ENCODE measurements around the gene PGM5.

Gene PGM5

DNA sequence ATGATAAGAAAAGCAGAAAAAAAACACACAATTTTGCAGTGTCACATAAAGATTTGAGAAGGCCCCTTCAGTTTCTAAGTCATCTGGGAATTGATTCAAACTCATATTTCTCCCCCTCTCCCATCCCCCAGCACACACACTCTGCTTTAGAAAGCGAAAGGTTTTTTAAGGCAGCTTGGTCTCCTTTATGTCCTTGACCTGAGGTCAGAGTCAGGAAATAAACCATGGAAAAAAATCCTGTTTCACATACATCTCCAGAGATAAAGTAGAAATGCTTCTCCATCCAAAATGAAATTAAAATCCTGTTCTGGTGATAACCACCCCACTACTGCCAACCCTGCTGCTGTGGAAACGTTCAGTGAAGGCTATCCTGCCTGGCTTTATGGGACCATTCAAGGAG is 131.7 kb downstream of the PGM5 start:
- peaks cover 0 to 16% (median 0%) of the 10 kb centered on the region in 3 experiments for H3K27me3 ChIP-seq (ENCODE audit: control insufficient read depth in 3 of 3, insufficient read depth in 3 of 3, low read depth in 1 of 3, low read length in 3 of 3)
- H3K4me1 ChIP-seq (ENCODE audit: control insufficient read depth in 2 of 2, insufficient read depth in 1 of 2, low read depth in 1 of 2, low read length in 2 of 2), result no peaks in the 10 kb centered on the region
- no CpG with 5 or more reads among the region's 2 CpGs for WGBS, 2 donors (ENCODE audit: extremely low coverage in 2 of 2, insufficient read length in 2 of 2, insufficient replicate concordance in 1 of 2)
- H3K18ac ChIP-seq (ENCODE audit: low read length), result no peak overlapping the region
- no peak for DNase-seq (ENCODE audit: low spot score)
- H3K4me3 ChIP-seq (ENCODE audit: low read length in 2 of 2), result no peak overlapping the region
- H4K8ac ChIP-seq (ENCODE audit: low read depth, low read length), result no peak overlapping the region
- H3K4me2 ChIP-seq (ENCODE audit: insufficient read depth, low read length, poor library complexity, severe bottlenecking), result no peak overlapping the region
- H3K9ac ChIP-seq (ENCODE audit: low read depth, low read length, poor library complexity), result no peak overlapping the region
- H2AK5ac ChIP-seq (ENCODE audit: low read depth, low read length), result no peak overlapping the region
- H2AFZ ChIP-seq (ENCODE audit: low read length), result no peak overlapping the region
- H3K4ac ChIP-seq (ENCODE audit: low read length), result no peak overlapping the region
- H3K23ac ChIP-seq (ENCODE audit: low read depth, low read length, poor library complexity), result no peak overlapping the region
- H2BK12ac ChIP-seq (ENCODE audit: low read length), result no peak overlapping the region
- peaks cover 0 to 6% of the 10 kb centered on the region in 2 donors for H3K9me3 ChIP-seq (replicated peaks in 1 of 2; ENCODE audit: control insufficient read depth in 2 of 2, insufficient read depth in 1 of 2, low read depth in 1 of 2, low read length in 2 of 2)
- no peak overlapping the region for H3K14ac ChIP-seq (ENCODE audit: low read length)
- no peak overlapping the region for H2BK15ac ChIP-seq (ENCODE audit: low read length)
- no peaks in the 10 kb centered on the region for H3K36me3 ChIP-seq (replicated peaks in 1 of 2; ENCODE audit: control insufficient read depth in 2 of 2, insufficient read depth in 2 of 2, low read length in 2 of 2)
- H2BK120ac ChIP-seq (ENCODE audit: low read depth, low read length), result no peak overlapping the region
- H4K91ac ChIP-seq (ENCODE audit: low read depth, low read length, poor library complexity), result no peak overlapping the region
- H3K27ac ChIP-seq (replicated peaks; ENCODE audit: low read length), result no peak overlapping the region
- no peak overlapping the region for H2BK5ac ChIP-seq (ENCODE audit: low read length)
- H3K79me1 ChIP-seq (ENCODE audit: low read depth, low read length), result no peaks in the 10 kb centered on the region

- Histone ChIP-seq H3K9ac (ENCODE audit: low read depth, low read length, poor library complexity) (no peak overlapping the region), H3K36me3 (replicated peaks in 1 of 2; ENCODE audit: control insufficient read depth in 2 of 2, insufficient read depth in 2 of 2, low read length in 2 of 2) (no peaks in the 10 kb centered on the region), H3K4me3 (ENCODE audit: low read length in 2 of 2) (no peak overlapping the region), H2BK12ac (ENCODE audit: low read length) (no peak overlapping the region), H4K91ac (ENCODE audit: low read depth, low read length, poor library complexity) (no peak overlapping the region), H3K18ac (ENCODE audit: low read length) (no peak overlapping the region), H2BK15ac (ENCODE audit: low read length) (no peak overlapping the region), H2AFZ (ENCODE audit: low read length) (no peak overlapping the region), H2AK5ac (ENCODE audit: low read depth, low read length) (no peak overlapping the region), H3K23ac (ENCODE audit: low read depth, low read length, poor library complexity) (no peak overlapping the region), H3K4ac (ENCODE audit: low read length) (no peak overlapping the region), H2BK120ac (ENCODE audit: low read depth, low read length) (no peak overlapping the region), H3K27me3 (ENCODE audit: control insufficient read depth in 3 of 3, insufficient read depth in 3 of 3, low read depth in 1 of 3, low read length in 3 of 3) (peaks cover 0 to 27% (median 0%) of the 10 kb centered on the region in 3 experiments), H3K79me1 (ENCODE audit: low read depth, low read length) (no peaks in the 10 kb centered on the region), H3K4me2 (ENCODE audit: insufficient read depth, low read length, poor library complexity, severe bottlenecking) (no peak overlapping the region), H3K27ac (replicated peaks; ENCODE audit: low read length) (no peak overlapping the region), H3K4me1 (ENCODE audit: control insufficient read depth in 2 of 2, insufficient read depth in 1 of 2, low read depth in 1 of 2, low read length in 2 of 2) (peaks cover 0 to 4% of the 10 kb centered on the region in 2 donors), H3K9me3 (replicated peaks in 1 of 2; ENCODE audit: control insufficient read depth in 2 of 2, insufficient read depth in 1 of 2, low read depth in 1 of 2, low read length in 2 of 2) (peaks cover 0 to 6% of the 10 kb centered on the region in 2 donors), H3K14ac (ENCODE audit: low read length) (no peak overlapping the region), H4K8ac (ENCODE audit: low read depth, low read length) (no peak overlapping the region), H2BK5ac (ENCODE audit: low read length) (no peak overlapping the region)
- DNase-seq (ENCODE audit: low spot score), result no peak
- no CpG with 5 or more reads among the region's 4 CpGs for WGBS, 2 donors (ENCODE audit: extremely low coverage in 2 of 2, insufficient read length in 2 of 2, insufficient replicate concordance in 1 of 2)
These were observed 133.2 kb downstream of the PGM5 start for GRCh38 chr9:68489646-68490045.

DNA sequence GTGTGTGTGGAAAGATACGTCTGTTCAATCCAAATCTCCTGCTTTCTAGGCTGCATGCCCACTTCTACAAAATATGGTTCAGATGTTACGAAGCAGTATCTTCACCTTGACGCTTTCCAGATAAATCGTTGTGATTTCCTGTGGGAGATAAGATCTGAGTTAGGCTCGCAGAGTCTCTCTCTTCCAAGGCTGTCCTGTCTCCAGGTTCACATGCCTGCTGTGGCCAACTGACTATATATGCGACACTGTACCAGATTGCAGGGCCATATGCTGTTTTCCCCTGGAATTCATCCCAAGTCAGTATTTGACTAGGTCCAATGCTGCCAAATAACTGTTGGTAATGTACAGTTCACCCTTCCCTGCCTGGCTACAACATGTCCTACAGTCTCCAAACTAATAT is 136.4 kb downstream of the PGM5 start:
- Histone ChIP-seq H3K4me2 (ENCODE audit: insufficient read depth, low read length, poor library complexity, severe bottlenecking) (no peak overlapping the region), H2BK12ac (ENCODE audit: low read length) (no peak overlapping the region), H3K9ac (ENCODE audit: low read depth, low read length, poor library complexity) (no peak overlapping the region), H3K4ac (ENCODE audit: low read length) (no peak overlapping the region), H2AFZ (ENCODE audit: low read length) (no peak overlapping the region), H2BK5ac (ENCODE audit: low read length) (no peak overlapping the region), H2BK120ac (ENCODE audit: low read depth, low read length) (no peak overlapping the region), H2BK15ac (ENCODE audit: low read length) (no peak overlapping the region), H3K27me3 (ENCODE audit: control insufficient read depth in 3 of 3, insufficient read depth in 3 of 3, low read depth in 1 of 3, low read length in 3 of 3) (peaks cover 0 to 44% (median 0%) of the 10 kb centered on the region in 3 experiments), H3K23ac (ENCODE audit: low read depth, low read length, poor library complexity) (no peak overlapping the region), H2AK5ac (ENCODE audit: low read depth, low read length) (no peak overlapping the region), H3K79me1 (ENCODE audit: low read depth, low read length) (no peaks in the 10 kb centered on the region), H3K4me3 (ENCODE audit: low read length in 2 of 2) (no peak overlapping the region), H3K4me1 (ENCODE audit: control insufficient read depth in 2 of 2, insufficient read depth in 1 of 2, low read depth in 1 of 2, low read length in 2 of 2) (peaks cover 0 to 4% of the 10 kb centered on the region in 2 donors), H4K8ac (ENCODE audit: low read depth, low read length) (no peak overlapping the region), H3K18ac (ENCODE audit: low read length) (no peak overlapping the region), H4K91ac (ENCODE audit: low read depth, low read length, poor library complexity) (no peak overlapping the region), H3K9me3 (replicated peaks in 1 of 2; ENCODE audit: control insufficient read depth in 2 of 2, insufficient read depth in 1 of 2, low read depth in 1 of 2, low read length in 2 of 2) (no peaks in the 10 kb centered on the region), H3K14ac (ENCODE audit: low read length) (no peak overlapping the region), H3K36me3 (replicated peaks in 1 of 2; ENCODE audit: control insufficient read depth in 2 of 2, insufficient read depth in 2 of 2, low read length in 2 of 2) (no peaks in the 10 kb centered on the region), H3K27ac (replicated peaks; ENCODE audit: low read length) (no peak overlapping the region)
- no peak for DNase-seq (ENCODE audit: low spot score)
- WGBS, 2 donors (ENCODE audit: extremely low coverage in 2 of 2, insufficient read length in 2 of 2, insufficient replicate concordance in 1 of 2), result no CpG with 5 or more reads among the region's 6 CpGs

- H3K4me2 ChIP-seq (ENCODE audit: insufficient read depth, low read length, poor library complexity, severe bottlenecking), result no peak overlapping the region
- H3K36me3 ChIP-seq (replicated peaks in 1 of 2; ENCODE audit: control insufficient read depth in 2 of 2, insufficient read depth in 2 of 2, low read length in 2 of 2), result no peaks in the 10 kb centered on the region
- H3K4me3 ChIP-seq (ENCODE audit: low read length in 2 of 2), result no peak overlapping the region
- no peak overlapping the region for H2BK120ac ChIP-seq (ENCODE audit: low read depth, low read length)
- no peak overlapping the region for H4K8ac ChIP-seq (ENCODE audit: low read depth, low read length)
- peaks cover 0 to 4% of the 10 kb centered on the region in 2 donors for H3K4me1 ChIP-seq (ENCODE audit: control insufficient read depth in 2 of 2, insufficient read depth in 1 of 2, low read depth in 1 of 2, low read length in 2 of 2)
- no peak overlapping the region for H2AK5ac ChIP-seq (ENCODE audit: low read depth, low read length)
- no peak overlapping the region for H3K14ac ChIP-seq (ENCODE audit: low read length)
- no peak for DNase-seq (ENCODE audit: low spot score)
- no peak overlapping the region for H2BK15ac ChIP-seq (ENCODE audit: low read length)
- no peak overlapping the region for H3K18ac ChIP-seq (ENCODE audit: low read length)
- H3K27me3 ChIP-seq (ENCODE audit: control insufficient read depth in 3 of 3, insufficient read depth in 3 of 3, low read depth in 1 of 3, low read length in 3 of 3), result peaks cover 0 to 49% (median 0%) of the 10 kb centered on the region in 3 experiments
- no peak overlapping the region for H2AFZ ChIP-seq (ENCODE audit: low read length)
- H3K9me3 ChIP-seq (replicated peaks in 1 of 2; ENCODE audit: control insufficient read depth in 2 of 2, insufficient read depth in 1 of 2, low read depth in 1 of 2, low read length in 2 of 2), result no peaks in the 10 kb centered on the region
- H3K79me1 ChIP-seq (ENCODE audit: low read depth, low read length), result no peaks in the 10 kb centered on the region
- H2BK5ac ChIP-seq (ENCODE audit: low read length), result no peak overlapping the region
- H3K9ac ChIP-seq (ENCODE audit: low read depth, low read length, poor library complexity), result no peak overlapping the region
- no peak overlapping the region for H3K23ac ChIP-seq (ENCODE audit: low read depth, low read length, poor library complexity)
- no peak overlapping the region for H3K4ac ChIP-seq (ENCODE audit: low read length)
- H2BK12ac ChIP-seq (ENCODE audit: low read length), result no peak overlapping the region
- H4K91ac ChIP-seq (ENCODE audit: low read depth, low read length, poor library complexity), result no peak overlapping the region
- H3K27ac ChIP-seq (replicated peaks; ENCODE audit: low read length), result no peak overlapping the region
These were observed 137.1 kb downstream of the PGM5 start for GRCh38 chr9:68493541-68493940.

Data from neuronal stem cell (in vitro differentiated cells).